Fibroblast of the aortic adventitia (primary cell): Measurements from ENCODE around the gene SELENON. TPM values are rescaled to one million over a fixed set of nuclear protein-coding genes. Genes with fewer than 3 reads are reported as not detected.

Experiments used
- DNase-seq: peaks from one replicate; pipeline ENCODE4 v3.0.0-alpha.2; 2010; ENCODE audit warnings: low read depth
- H3K4me3 ChIP-seq: 2 replicates; pipeline ENCODE4 v1.5.1; 2011; ENCODE audit warnings: low read depth, mild to moderate bottlenecking, control low read depth, low read length, moderate library complexity
- CTCF ChIP-seq: IDR thresholded peaks from 2 replicates; pipeline ENCODE4 v1.5.1; 2011; ENCODE audit warnings: mild to moderate bottlenecking, low read length, control low read depth, inconsistent platforms; ENCODE audit not compliant: insufficient read depth
- total RNA-seq: library from RNA; depleted of rRNA; stranded (reverse); fragments of >200 nt; gene quantifications from 2 replicates; pipeline ENCODE4 v1.2.3, GENCODE V29; 2012; ENCODE audit warnings: low replicate concordance

The SELENON gene
- total RNA-seq, 1 donor: 35.0 TPM

GRCh38 chr1:25765136-25765922 lies 34.7 kb upstream of the SELENON start:
- no peak overlapping the region for H3K4me3 ChIP-seq
- DNase-seq: no peak
- TF ChIP-seq CTCF: no peak

GRCh38 chr1:25765923-25766589 lies 33.9 kb upstream of the SELENON start:
- no peak for TF ChIP-seq CTCF
- DNase-seq: no peak
- no peak overlapping the region for H3K4me3 ChIP-seq

GRCh38 chr1:25766721-25767436 lies 33.1 kb upstream of the SELENON start:
- no peak overlapping the region for H3K4me3 ChIP-seq
- no peak for TF ChIP-seq CTCF
- no peak for DNase-seq

- H3K4me3 ChIP-seq: no peak overlapping the region
- no peak for TF ChIP-seq CTCF
- no peak for DNase-seq
These were observed 32.6 kb upstream of the SELENON start for GRCh38 chr1:25767437-25767770.

- DNase-seq: no peak
- H3K4me3 ChIP-seq: no peak overlapping the region
- TF ChIP-seq CTCF: no peak
These were observed 31.0 kb upstream of the SELENON start for GRCh38 chr1:25768999-25769398.

- no peak for TF ChIP-seq CTCF
- no peak for DNase-seq
- H3K4me3 ChIP-seq: no peak overlapping the region
These were observed 30.2 kb upstream of the SELENON start for GRCh38 chr1:25769625-25770383.
